ENCODE results near the gene GRHPR.
"Not testable (repeated sequence)": the region's sequence is repeated elsewhere in the genome, so short reads cannot be mapped to it uniquely, and the experiment has no call there.

- not testable (repeated sequence) for TF ChIP-seq POLR2A, POLR2AphosphoS5 (IDR thresholded peaks at IDR 0.05; ENCODE audit: low read depth, low read length)
Observed at GRCh38 chr9:37477443-37477842, 54.9 kb downstream of the GRHPR start.

Data from GM12891 (cell line).